Neural progenitor cell (in vitro differentiated cells): ENCODE measurements around the gene P4HA3. TPM values are rescaled to one million over a fixed set of nuclear protein-coding genes. Genes with fewer than 3 reads are reported as not detected.

Experiments
- DNase-seq: peaks from one replicate; pipeline ENCODE4 v3.0.0-alpha.2; 2016; ENCODE audit warnings: low spot score
- H2AFZ ChIP-seq: fragments of 200-600 bp; sonication (generic); replicated peaks from 2 replicates; pipeline ENCODE4 v1.6.1; 2016; ENCODE audit warnings: antibody characterized with exemption
- H3F3A ChIP-seq: fragments of 200-600 bp; sonication (generic); 2 replicates; pipeline ENCODE4 v1.6.1; 2016; ENCODE audit warnings: antibody characterized with exemption, low read depth
- H3K27ac ChIP-seq: fragments of 200-600 bp; sonication (generic); 2 replicates; pipeline ENCODE4 v1.5.1; 2016; ENCODE audit warnings: mild to moderate bottlenecking
- H3K27me3 ChIP-seq: fragments of 200-600 bp; sonication (generic); 2 replicates; pipeline ENCODE4 v1.6.1; 2016; ENCODE audit warnings: mild to moderate bottlenecking, moderate library complexity
- H3K36me3 ChIP-seq: fragments of 200-600 bp; sonication (generic); 2 replicates; pipeline ENCODE4 v1.5.1; 2016
- H3K4me1 ChIP-seq: fragments of 200-600 bp; sonication (generic); 2 replicates; pipeline ENCODE4 v1.6.1; 2016; ENCODE audit warnings: mixed run types
- H3K4me2 ChIP-seq: fragments of 200-600 bp; sonication (generic); 2 replicates; pipeline ENCODE4 v1.6.1; 2016
- H3K4me3 ChIP-seq: fragments of 200-600 bp; sonication (generic); 2 replicates; pipeline ENCODE4 v1.5.1; 2016
- H3K79me2 ChIP-seq: fragments of 200-600 bp; sonication (generic); 2 replicates; pipeline ENCODE4 v1.6.1; 2016; ENCODE audit warnings: low read depth
- H3K9ac ChIP-seq: fragments of 200-600 bp; sonication (generic); 2 replicates; pipeline ENCODE4 v1.6.1; 2016
- H3K9me3 ChIP-seq: fragments of 200-600 bp; sonication (generic); 2 replicates; pipeline ENCODE4 v1.5.1; 2016; ENCODE audit warnings: low read depth
- H4K20me1 ChIP-seq: fragments of 200-600 bp; sonication (generic); 2 replicates; pipeline ENCODE4 v1.6.1; 2016; ENCODE audit warnings: low read depth
- H3K27ac Mint-ChIP-seq: 3 replicates; pipeline ENCODE4 v1.8.0; 2021; ENCODE audit warnings: mixed read lengths
- H3K27me3 Mint-ChIP-seq: 2 replicates; pipeline ENCODE4 v1.8.0; 2022; ENCODE audit warnings: low read depth, mild to moderate bottlenecking, inconsistent platforms, moderate library complexity, mixed read lengths; ENCODE audit not compliant: insufficient read depth
- H3K36me3 Mint-ChIP-seq: 3 replicates; pipeline ENCODE4 v1.8.0; 2021; ENCODE audit warnings: mixed read lengths
- H3K4me1 Mint-ChIP-seq: 3 replicates; pipeline ENCODE4 v1.8.0; 2021; ENCODE audit warnings: mixed read lengths
- H3K4me3 Mint-ChIP-seq: 3 replicates; pipeline ENCODE4 v1.8.0; 2021; ENCODE audit warnings: mild to moderate bottlenecking, moderate library complexity, mixed read lengths
- H3K9me3 Mint-ChIP-seq: 3 replicates; pipeline ENCODE4 v1.8.0; 2020; ENCODE audit warnings: mixed read lengths
- CTCF ChIP-seq: fragments of 200-600 bp; sonication (generic); IDR thresholded peaks from 2 replicates; pipeline ENCODE4 v1.5.1; 2017; ENCODE audit warnings: antibody characterized with exemption, mild to moderate bottlenecking
- EZH2 ChIP-seq: fragments of 200-600 bp; sonication (generic); IDR thresholded peaks from 2 replicates; pipeline ENCODE4 v1.6.1; 2017; ENCODE audit warnings: antibody characterized with exemption, mild to moderate bottlenecking, moderate library complexity
- EZH2phosphoT487 ChIP-seq: fragments of 200-600 bp; sonication (generic); IDR thresholded peaks from 2 replicates; pipeline ENCODE4 v1.6.1; 2017; ENCODE audit warnings: antibody characterized with exemption
- total RNA-seq: library from RNA; depleted of rRNA; stranded (reverse); fragments of >200 nt; gene quantifications from 2 replicates; pipeline ENCODE4 v1.2.3, GENCODE V29; 2015; ENCODE audit warnings: low replicate concordance

The P4HA3 gene
- total RNA-seq, 1 donor from 2014 or later: not detected

GRCh38 chr11:74262725-74263124 lies 48.7 kb downstream of the P4HA3 start:
- Histone ChIP-seq H3K27ac (no peak overlapping the region), H3K4me2 (no peak overlapping the region), H3K9me3 (no peaks in the 10 kb centered on the region), H2AFZ (no peak overlapping the region), H3K9ac (no peak overlapping the region), H3K4me3 (no peak overlapping the region), H3K4me1 (no peaks in the 10 kb centered on the region), H3F3A (no peaks in the 10 kb centered on the region), H4K20me1 (no peaks in the 10 kb centered on the region), H3K36me3 (no peaks in the 10 kb centered on the region), H3K27me3 (no peaks in the 10 kb centered on the region), H3K79me2 (no peaks in the 10 kb centered on the region)
- Mint-ChIP-seq H3K36me3 (no peaks in the 10 kb centered on the region), H3K27ac (no peak overlapping the region), H3K4me1 (no peaks in the 10 kb centered on the region), H3K4me3 (no peak overlapping the region), H3K9me3 (no peaks in the 10 kb centered on the region), H3K27me3 (peaks cover 2% of the 10 kb centered on the region)
- TF ChIP-seq EZH2: no peak
- no peak for TF ChIP-seq CTCF
- no peak for TF ChIP-seq EZH2phosphoT487
- DNase-seq: no peak

- Histone ChIP-seq H3K4me3 (no peak overlapping the region), H2AFZ (no peak overlapping the region), H3K27me3 (no peaks in the 10 kb centered on the region), H4K20me1 (no peaks in the 10 kb centered on the region), H3K36me3 (no peaks in the 10 kb centered on the region), H3K4me2 (no peak overlapping the region), H3K79me2 (no peaks in the 10 kb centered on the region), H3F3A (no peaks in the 10 kb centered on the region), H3K9me3 (no peaks in the 10 kb centered on the region), H3K4me1 (no peaks in the 10 kb centered on the region), H3K9ac (no peak overlapping the region), H3K27ac (no peak overlapping the region)
- H3K4me1 Mint-ChIP-seq: no peaks in the 10 kb centered on the region
- no peak for DNase-seq
- no peak overlapping the region for H3K4me3 Mint-ChIP-seq
- H3K36me3 Mint-ChIP-seq: peaks cover 5% of the 10 kb centered on the region
- H3K27me3 Mint-ChIP-seq: peaks cover 2% of the 10 kb centered on the region
- TF ChIP-seq EZH2: no peak
- TF ChIP-seq EZH2phosphoT487: no peak
- TF ChIP-seq CTCF: no peak
- H3K27ac Mint-ChIP-seq: no peak overlapping the region
- no peaks in the 10 kb centered on the region for H3K9me3 Mint-ChIP-seq
These were observed 53.4 kb downstream of the P4HA3 start for GRCh38 chr11:74257959-74258553.

GRCh38 chr11:74256378-74257133 lies 54.9 kb downstream of the P4HA3 start:
- Histone ChIP-seq H3K4me2 (no peak overlapping the region), H3K27ac (no peak overlapping the region), H3K4me1 (no peaks in the 10 kb centered on the region), H3K27me3 (no peaks in the 10 kb centered on the region), H2AFZ (no peak overlapping the region), H3K36me3 (no peaks in the 10 kb centered on the region), H3K4me3 (no peak overlapping the region), H3K9ac (no peak overlapping the region), H3K79me2 (no peaks in the 10 kb centered on the region), H3F3A (no peaks in the 10 kb centered on the region), H4K20me1 (no peaks in the 10 kb centered on the region), H3K9me3 (no peaks in the 10 kb centered on the region)
- H3K27ac Mint-ChIP-seq: no peak overlapping the region
- H3K4me1 Mint-ChIP-seq: no peaks in the 10 kb centered on the region
- peaks cover 2% of the 10 kb centered on the region for H3K27me3 Mint-ChIP-seq
- no peak overlapping the region for H3K4me3 Mint-ChIP-seq
- peaks cover 8% of the 10 kb centered on the region for H3K36me3 Mint-ChIP-seq
- H3K9me3 Mint-ChIP-seq: no peaks in the 10 kb centered on the region
- DNase-seq: no peak
- TF ChIP-seq EZH2 (no peak), EZH2phosphoT487 (no peak), CTCF (no peak)
